Esophagus squamous epithelium (tissue), 5 donors: Measurements from ENCODE around the gene MADD. TPM values are rescaled to one million over a fixed set of nuclear protein-coding genes. Genes with fewer than 3 reads are reported as not detected.

Experiments used
- DNase-seq: peaks from one replicate; lab custom pipeline; 2025; lab: John Stamatoyannopoulos, UW
- H3K27ac ChIP-seq, 4 donors: fragments of 200-600 bp; sonication (generic); one replicate each; pipeline ENCODE4 v1.5.1; 2016 to 2019; ENCODE audit warnings: mild to moderate bottlenecking in 1 of 4
- H3K27me3 ChIP-seq, 4 donors: fragments of 200-600 bp; sonication (generic); 1 replicate in 3 of 4; 2 replicates in 1 of 4; pipeline versions ENCODE4 v1.5.1 to v1.6.0; 2017 to 2021; ENCODE audit warnings: antibody characterized with exemption in 1 of 4
- H3K36me3 ChIP-seq, 3 donors: fragments of 200-600 bp; sonication (generic); one replicate each; pipeline ENCODE4 v1.5.1; 2016 to 2019
- H3K4me1 ChIP-seq, 3 donors: fragments of 200-600 bp; sonication (generic); one replicate each; pipeline ENCODE4 v1.5.1; 2017 to 2019
- H3K4me3 ChIP-seq, 4 donors: fragments of 200-600 bp; sonication (generic); 1 replicate in 3 of 4; 2 replicates in 1 of 4; pipeline ENCODE4 v1.5.1; 2016 to 2019; ENCODE audit warnings: mild to moderate bottlenecking in 2 of 4, moderate library complexity in 1 of 4
- H3K9me3 ChIP-seq, 3 donors: fragments of 200-600 bp; sonication (generic); one replicate each; pipeline ENCODE4 v1.5.1; 2016 to 2019
- POLR2A ChIP-seq, 4 donors: fragments of 450-650 bp; IDR thresholded peaks; one replicate each; pipeline ENCODE4 v1.6.1; 2017; ENCODE audit warnings: antibody characterized with exemption in 4 of 4, mild to moderate bottlenecking in 4 of 4, moderate library complexity in 3 of 4
- WGBS, 2 donors: methylation state at CpG; one replicate each; pipeline ENCODE4 v1.1.5; 2018; 5-methylcytosine and 5-hydroxymethylcytosine counted together
- intact Hi-C: fragments of 100-400 bp; cut with DNase I; formaldehyde crosslinking; loops from one replicate; pipeline ENCODE4 v1.15.0; 2022
- total RNA-seq, 4 donors: library from RNA; depleted of rRNA; stranded (reverse); fragments of >200 nt; gene quantifications; one replicate each; pipeline ENCODE4 v1.1.0, GENCODE V29; 2016
- TF ChIP-seq, protein P1 (sequence below), 6 experiments: fragments of 450-650 bp in 4 of 6; fragments of 200-600 bp in 2 of 6; sonication (generic) in 2 of 6; IDR thresholded peaks; one replicate each; pipeline ENCODE4 v1.5.1; 2016 to 2019; ENCODE audit warnings: antibody characterized with exemption in 6 of 6, mild to moderate bottlenecking in 4 of 6, moderate library complexity in 4 of 6
- donor health status: DM: yes; HTN: yes; CAD: no.

Gene MADD
- total RNA-seq, 4 donors from 2014 or later, result 12.6 to 34.7 (median 15.4) TPM

DNA sequence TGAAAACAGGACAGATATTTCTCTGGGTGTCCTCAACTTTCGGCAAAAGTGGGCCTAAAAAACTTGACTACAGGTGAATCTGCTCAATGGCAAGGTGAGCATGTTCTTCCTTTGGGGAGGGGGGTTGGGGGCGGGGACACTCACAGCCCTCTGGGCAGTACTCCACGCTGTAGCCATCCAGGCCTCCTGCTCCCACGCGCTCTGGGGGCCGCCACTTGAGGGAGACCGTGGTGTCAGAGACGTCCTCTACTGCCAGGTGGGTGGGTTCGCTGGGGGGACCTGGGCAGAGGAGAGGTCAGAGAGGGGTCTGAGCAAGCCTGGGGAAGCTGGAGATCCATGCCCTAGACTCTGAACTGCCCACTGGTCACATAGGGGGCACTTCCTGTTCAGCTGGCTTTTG is 65.8 kb downstream of the MADD start:
- TF ChIP-seq, protein P1, sequence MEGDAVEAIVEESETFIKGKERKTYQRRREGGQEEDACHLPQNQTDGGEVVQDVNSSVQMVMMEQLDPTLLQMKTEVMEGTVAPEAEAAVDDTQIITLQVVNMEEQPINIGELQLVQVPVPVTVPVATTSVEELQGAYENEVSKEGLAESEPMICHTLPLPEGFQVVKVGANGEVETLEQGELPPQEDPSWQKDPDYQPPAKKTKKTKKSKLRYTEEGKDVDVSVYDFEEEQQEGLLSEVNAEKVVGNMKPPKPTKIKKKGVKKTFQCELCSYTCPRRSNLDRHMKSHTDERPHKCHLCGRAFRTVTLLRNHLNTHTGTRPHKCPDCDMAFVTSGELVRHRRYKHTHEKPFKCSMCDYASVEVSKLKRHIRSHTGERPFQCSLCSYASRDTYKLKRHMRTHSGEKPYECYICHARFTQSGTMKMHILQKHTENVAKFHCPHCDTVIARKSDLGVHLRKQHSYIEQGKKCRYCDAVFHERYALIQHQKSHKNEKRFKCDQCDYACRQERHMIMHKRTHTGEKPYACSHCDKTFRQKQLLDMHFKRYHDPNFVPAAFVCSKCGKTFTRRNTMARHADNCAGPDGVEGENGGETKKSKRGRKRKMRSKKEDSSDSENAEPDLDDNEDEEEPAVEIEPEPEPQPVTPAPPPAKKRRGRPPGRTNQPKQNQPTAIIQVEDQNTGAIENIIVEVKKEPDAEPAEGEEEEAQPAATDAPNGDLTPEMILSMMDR (IDR thresholded peaks at IDR 0.05), result no peak
- no peak for TF ChIP-seq POLR2A (IDR thresholded peaks at IDR 0.05)

DNA sequence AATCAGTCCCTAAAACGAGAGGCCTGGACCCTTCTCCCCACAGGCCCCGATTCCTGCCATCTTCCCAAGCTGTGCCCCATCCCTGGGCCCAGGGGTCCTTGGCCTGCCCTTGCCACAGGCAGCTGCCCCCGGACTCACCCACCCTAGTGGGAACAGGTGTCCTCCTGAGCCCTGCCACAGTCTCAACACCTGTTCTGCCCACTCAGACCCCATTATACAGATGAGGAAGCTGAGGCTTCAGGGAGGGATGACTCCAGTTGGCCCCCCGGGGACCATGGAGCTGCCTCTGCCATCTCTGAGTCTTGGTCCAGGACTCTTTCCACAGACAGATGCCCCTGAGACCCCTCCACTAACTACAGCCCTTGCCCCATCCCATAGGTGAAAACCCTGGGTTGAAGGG is 66.7 kb downstream of the MADD start:
- DNase-seq, result no peak
- no peaks in the 10 kb centered on the region for H3K36me3 ChIP-seq
- H3K27ac ChIP-seq, result no peak overlapping the region
- peaks cover 0 to 5% (median 0%) of the 10 kb centered on the region in 3 donors for H3K4me1 ChIP-seq
- no peak overlapping the region for H3K4me3 ChIP-seq
- TF ChIP-seq, protein P1 (IDR thresholded peaks at IDR 0.05), result no peak
- no peak for TF ChIP-seq POLR2A (IDR thresholded peaks at IDR 0.05)
- WGBS, 2 donors, result 50 to 93% methylated on average over 3 of the region's 4 CpGs
- H3K9me3 ChIP-seq, result no peaks in the 10 kb centered on the region
- intact Hi-C loops, result no loop called here
- no peaks in the 10 kb centered on the region for H3K27me3 ChIP-seq

More for the DNA sequence above, 65.8 kb downstream of the MADD start:
- intact Hi-C loops, result no loop called here
- Histone ChIP-seq H3K27me3 (no peaks in the 10 kb centered on the region), H3K4me1 (peaks cover 0 to 13% (median 0%) of the 10 kb centered on the region in 3 donors), H3K4me3 (no peak overlapping the region), H3K9me3 (no peaks in the 10 kb centered on the region), H3K27ac (no peak overlapping the region), H3K36me3 (no peaks in the 10 kb centered on the region)
- WGBS, 2 donors, result 80 to 100% methylated on average over 1 to 3 of the region's 9 CpGs
- DNase-seq, result no peak

DNA sequence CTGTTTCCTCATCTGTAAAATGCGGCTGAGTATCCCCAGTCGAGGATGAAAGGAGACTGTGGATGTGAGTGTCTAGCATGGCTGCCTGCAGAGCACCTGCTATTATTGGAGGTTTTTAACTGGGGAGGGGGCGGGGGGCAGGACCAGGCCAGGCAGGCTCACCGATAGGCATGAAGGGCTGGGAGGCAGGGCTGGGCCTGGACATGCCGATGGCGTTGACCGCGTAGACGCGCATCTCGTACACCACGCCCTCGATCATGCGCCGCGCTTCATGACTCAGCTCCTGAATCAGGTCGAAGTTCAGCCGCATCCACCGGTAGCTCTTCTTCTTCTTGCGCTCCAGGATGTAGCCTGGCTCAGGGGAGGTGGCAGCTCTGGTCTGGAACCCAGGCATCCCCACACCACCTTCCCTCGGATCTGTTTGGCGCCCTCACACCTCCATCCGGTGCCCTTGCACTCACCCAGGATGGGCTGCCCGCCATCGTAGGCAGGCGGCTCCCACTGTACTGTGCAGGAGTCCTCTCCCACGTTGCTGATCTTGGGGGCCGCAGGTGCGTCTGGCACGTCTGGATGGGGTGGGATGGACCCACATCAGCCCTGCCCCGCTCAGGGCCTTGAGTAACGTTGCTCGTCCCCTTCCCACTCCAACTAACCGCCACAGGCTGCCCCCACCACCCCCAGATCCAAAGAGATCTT is 67.4 kb downstream of the MADD start:
- no peaks in the 10 kb centered on the region for H3K36me3 ChIP-seq
- TF ChIP-seq, protein P1 (IDR thresholded peaks at IDR 0.05), result no peak
- no peak for TF ChIP-seq POLR2A (IDR thresholded peaks at IDR 0.05)
- no peaks in the 10 kb centered on the region for H3K9me3 ChIP-seq
- H3K4me3 ChIP-seq, result no peak overlapping the region
- peaks cover 0 to 2% (median 0%) of the 10 kb centered on the region in 4 donors for H3K27me3 ChIP-seq
- no peak for DNase-seq
- no peak overlapping the region for H3K27ac ChIP-seq
- WGBS, 2 donors, result 82 to 84% methylated on average over 25 to 30 of the region's 34 CpGs
- intact Hi-C loops, result no loop called here
- H3K4me1 ChIP-seq, result no peaks in the 10 kb centered on the region

DNA sequence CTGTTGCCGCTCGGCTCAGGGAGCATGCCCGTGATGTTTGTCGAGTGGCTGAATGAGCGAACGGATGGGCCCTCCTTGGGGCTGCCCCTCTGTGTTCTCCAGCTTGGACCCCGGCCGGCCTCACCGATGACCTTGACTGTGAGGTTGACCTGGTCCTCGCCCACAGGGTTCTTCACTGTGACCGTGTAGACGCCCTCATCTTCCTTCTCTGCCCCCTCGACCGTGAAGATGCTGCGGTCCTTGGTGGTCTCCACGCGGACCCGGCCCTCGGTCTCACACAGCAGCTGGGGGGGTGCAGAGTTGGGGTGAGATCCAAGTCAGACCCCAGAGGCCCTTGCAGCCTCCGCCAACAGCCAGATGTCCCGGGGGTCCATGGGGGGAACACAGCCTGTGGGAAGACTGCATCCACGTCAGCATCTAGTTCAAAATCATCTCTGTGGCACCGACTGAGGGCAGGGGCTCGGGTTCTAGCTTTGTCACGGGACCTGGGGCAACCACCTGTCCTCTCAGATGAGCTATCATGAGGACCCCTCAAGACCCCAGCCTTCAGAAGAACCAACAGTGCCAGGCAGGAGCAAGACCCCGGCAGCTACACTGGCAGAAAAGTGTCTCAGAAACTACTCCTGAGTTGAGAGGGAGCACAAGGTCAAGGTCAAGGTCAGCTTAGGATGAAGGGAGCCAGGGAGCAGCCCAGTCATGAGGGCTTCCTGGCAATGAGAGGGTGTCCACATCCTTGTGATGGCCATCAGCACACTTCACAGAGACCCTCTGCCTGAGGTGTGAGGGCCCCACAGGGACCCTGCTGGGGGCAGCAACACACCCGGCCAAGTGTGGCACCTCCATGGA is 68.7 kb downstream of the MADD start:
- no peak overlapping the region for H3K27ac ChIP-seq
- no peaks in the 10 kb centered on the region for H3K9me3 ChIP-seq
- TF ChIP-seq, protein P1 (IDR thresholded peaks at IDR 0.05), result no peak
- no peak for TF ChIP-seq POLR2A (IDR thresholded peaks at IDR 0.05)
- DNase-seq, result no peak
- no peaks in the 10 kb centered on the region for H3K4me1 ChIP-seq
- 85 to 92% methylated on average over 11 to 14 of the region's 27 CpGs for WGBS, 2 donors
- no peak overlapping the region for H3K4me3 ChIP-seq
- H3K36me3 ChIP-seq, result no peaks in the 10 kb centered on the region
- peaks cover 0 to 4% (median 0%) of the 10 kb centered on the region in 4 donors for H3K27me3 ChIP-seq
- intact Hi-C loops, result no loop called here

DNA sequence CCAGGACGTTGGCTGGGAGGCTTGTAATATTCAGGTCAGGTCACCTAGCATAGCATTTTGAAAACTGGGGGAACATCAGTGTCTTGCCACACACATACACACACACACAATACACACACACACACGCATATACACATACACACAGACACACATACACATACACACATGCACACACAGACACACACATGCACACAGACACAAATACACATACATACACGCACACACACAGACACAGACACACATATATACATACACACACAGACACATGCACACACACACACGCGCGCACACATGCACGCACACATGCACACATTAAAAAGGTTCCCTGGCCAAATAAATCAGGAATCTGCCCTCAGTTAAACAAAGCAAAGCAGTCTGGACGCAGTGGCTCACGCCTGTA is 70.1 kb downstream of the MADD start:
- TF ChIP-seq, protein P1 (IDR thresholded peaks at IDR 0.05), result no peak
- TF ChIP-seq POLR2A (IDR thresholded peaks at IDR 0.05), result no peak
- intact Hi-C loops, result loop anchor here (10.0 kb wide), 1 partner anchor 455 kb away; no protein-coding TSS in a partner anchor
- WGBS, 2 donors, result 84 to 86% methylated on average over 6 to 9 of the region's 9 CpGs
- Histone ChIP-seq H3K27ac (no peak overlapping the region), H3K9me3 (no peaks in the 10 kb centered on the region), H3K36me3 (no peaks in the 10 kb centered on the region), H3K4me3 (no peak overlapping the region), H3K4me1 (no peaks in the 10 kb centered on the region), H3K27me3 (peaks cover 0 to 4% (median 0%) of the 10 kb centered on the region in 4 donors)
- no peak for DNase-seq
